DMS114 treated with DMSO at 0.1 percent for 48 hours (cell line): ENCODE results near the gene CNOT10.
"Not testable (repeated sequence)": the region's sequence is repeated elsewhere in the genome, so short reads cannot be mapped to it uniquely, and the experiment has no call there.

ENCODE experiments used
- DNase-seq: peaks from one replicate; lab custom pipeline; 2025; ENCODE audit not compliant: unreplicated experiment; lab: John Stamatoyannopoulos, UW

Gene CNOT10

GRCh38 chr3:32684800-32685542 lies at the start of gene CNOT10:
TSS of gene CNOT10 (plus strand) at chr3:32685188. CDS start at chr3:32685461, 273 bp downstream.
- DNase-seq, result peak; percentile 92

GRCh38 chr3:32640939-32641338 lies 44.0 kb upstream of the CNOT10 start:
- DNase-seq, result no peak

- DNase-seq, result no peak
Measured at GRCh38 chr3:32641356-32641755, 43.6 kb upstream of the CNOT10 start.

GRCh38 chr3:32643354-32643753 lies 41.6 kb upstream of the CNOT10 start:
- no peak for DNase-seq

GRCh38 chr3:32643816-32644215 lies 41.2 kb upstream of the CNOT10 start:
- DNase-seq, result no peak

- DNase-seq, result no peak
Measured at GRCh38 chr3:32644380-32644779, 40.6 kb upstream of the CNOT10 start.

- DNase-seq, result no peak
Measured at GRCh38 chr3:32646761-32647160, 38.2 kb upstream of the CNOT10 start.

- DNase-seq, result not testable (repeated sequence)
Measured at GRCh38 chr3:32652337-32653100, 32.5 kb upstream of the CNOT10 start.

GRCh38 chr3:32655167-32655566 lies 29.8 kb upstream of the CNOT10 start:
- no peak for DNase-seq

- DNase-seq, result no peak
Measured at GRCh38 chr3:32660634-32661033, 24.4 kb upstream of the CNOT10 start.

- DNase-seq, result no peak
Measured at GRCh38 chr3:32662647-32663046, 22.3 kb upstream of the CNOT10 start.

- peak; percentile 58 for DNase-seq
Measured at GRCh38 chr3:32664630-32665075, 20.3 kb upstream of the CNOT10 start.

- DNase-seq, result no peak
Measured at GRCh38 chr3:32667072-32667582, 17.9 kb upstream of the CNOT10 start.

GRCh38 chr3:32669226-32669625 lies 15.8 kb upstream of the CNOT10 start:
- DNase-seq, result not testable (repeated sequence)

- DNase-seq, result not testable (repeated sequence)
Measured at GRCh38 chr3:32673730-32674129, 11.3 kb upstream of the CNOT10 start.

GRCh38 chr3:32675164-32675563 lies 9.8 kb upstream of the CNOT10 start:
- DNase-seq, result no peak

GRCh38 chr3:32675650-32676049 lies 9.3 kb upstream of the CNOT10 start:
- no peak for DNase-seq

- no peak for DNase-seq
Measured at GRCh38 chr3:32681811-32682210, 3.2 kb upstream of the CNOT10 start.

GRCh38 chr3:32684029-32684799 lies 774 bp upstream of the CNOT10 start:
- no peak for DNase-seq

GRCh38 chr3:32685543-32686185 lies 676 bp downstream of the CNOT10 start:
- no peak for DNase-seq

- DNase-seq, result no peak
Measured at GRCh38 chr3:32686713-32687112, 1.7 kb downstream of the CNOT10 start.
